CD4-positive, alpha-beta T cell treated with Interleukin-12 subunit alpha and Interleukin-12 subunit beta, for 1 hour (primary cell): ENCODE results near the gene KRT34.
"Not testable (repeated sequence)": the region's sequence is repeated elsewhere in the genome, so short reads cannot be mapped to it uniquely, and the experiment has no call there.

Experiments used
- DNase-seq: peaks from one replicate; pipeline ENCODE4 v3.0.0-alpha.2; 2020

KRT34 gene

DNA sequence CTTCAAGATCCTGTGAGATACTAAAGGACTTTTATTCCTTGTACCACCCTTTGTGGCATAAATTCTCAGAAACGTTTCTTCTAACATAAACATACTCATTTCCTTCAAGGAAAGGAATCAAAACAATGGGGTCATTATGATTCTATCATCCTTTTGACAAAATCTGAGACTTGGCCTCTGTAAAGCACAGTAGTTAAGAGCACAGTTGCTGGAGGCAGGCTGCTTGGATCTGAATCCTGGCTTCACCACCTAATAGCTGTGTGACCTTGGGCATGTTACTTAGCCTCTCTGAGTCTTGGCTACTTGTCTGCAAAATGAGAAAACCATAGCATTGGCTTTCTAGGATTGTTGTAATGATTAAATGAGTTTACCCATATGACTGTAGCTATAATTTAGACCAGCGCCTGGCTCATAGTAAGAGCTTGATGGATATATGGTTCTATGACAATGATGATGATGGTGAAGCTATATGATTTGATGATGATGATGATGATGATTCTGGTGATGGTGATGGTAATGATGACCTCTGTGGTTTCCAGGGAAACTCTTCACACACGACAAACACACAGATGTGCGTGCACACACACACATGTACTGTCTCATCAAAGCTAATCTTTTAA lies 21.4 kb upstream of the KRT34 start:
- no peak for DNase-seq

DNA sequence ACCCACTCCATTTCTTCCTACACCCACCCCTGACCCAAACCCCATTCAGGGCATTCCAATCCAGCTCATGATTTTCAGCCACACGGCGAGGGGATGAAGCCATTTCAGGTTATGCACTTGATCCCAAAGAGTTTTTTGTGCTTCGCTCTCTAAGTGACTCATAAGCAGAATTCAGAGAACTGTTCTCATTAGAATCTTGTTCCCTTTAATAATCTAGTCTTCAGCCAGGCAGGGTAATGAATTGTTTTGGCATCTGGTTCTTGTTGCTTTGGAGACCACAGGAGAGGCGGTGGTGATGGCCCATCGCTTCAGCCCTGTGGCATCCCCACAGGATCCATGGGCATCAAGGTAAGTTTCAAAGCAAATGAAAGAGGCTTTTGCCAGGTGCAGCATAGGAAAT lies 20.1 kb upstream of the KRT34 start:
- no peak for DNase-seq

- DNase-seq: no peak
Measured at GRCh38 chr17:41396996-41397660, 15.0 kb upstream of the KRT34 start, which contains the start of gene KRT31. Gene KRT31, minus strand, starts transcription at chr17:41397608. Its CDS starts 69 bp downstream, at chr17:41397539.

- DNase-seq: no peak
Measured at GRCh38 chr17:41396340-41396739, 14.2 kb upstream of the KRT34 start.

- DNase-seq: no peak
Measured at GRCh38 chr17:41395611-41396010, 13.5 kb upstream of the KRT34 start.

GRCh38 chr17:41395044-41395443 lies 12.9 kb upstream of the KRT34 start:
- DNase-seq: not testable (repeated sequence)

DNA sequence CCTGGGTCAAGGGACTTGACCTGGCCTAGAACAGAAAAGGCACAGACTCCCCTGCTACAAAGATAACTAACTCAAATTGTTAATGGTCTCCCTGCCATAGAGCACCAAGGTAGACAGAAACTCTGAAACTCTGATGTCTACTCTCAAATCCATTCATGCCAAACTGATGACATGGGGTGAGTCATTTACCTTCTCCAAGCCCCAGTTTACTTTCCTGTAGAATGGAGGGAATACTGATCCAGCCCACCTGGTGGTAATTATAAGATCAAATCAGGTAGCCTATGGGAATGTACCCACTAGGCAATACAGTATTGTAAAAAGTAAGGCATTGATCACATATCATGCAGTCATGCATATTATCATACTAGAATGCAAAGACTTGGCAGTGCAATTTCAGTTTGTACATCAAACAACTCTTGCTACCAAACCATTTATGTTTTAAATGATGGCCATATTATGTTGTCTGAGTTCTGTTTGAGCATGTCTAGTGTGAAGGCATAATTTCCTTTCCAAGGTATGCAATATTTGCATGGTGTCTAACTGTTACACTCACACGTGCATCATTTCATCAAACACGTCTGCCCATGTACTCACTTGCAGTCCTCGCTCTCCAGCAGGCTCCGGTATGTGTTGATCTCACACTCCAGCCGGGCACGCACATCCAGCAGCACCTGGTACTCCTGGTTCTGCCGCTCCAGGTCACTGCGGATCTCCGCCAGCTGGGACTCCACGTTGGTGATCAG lies 12.3 kb upstream of the KRT34 start:
- no peak for DNase-seq

GRCh38 chr17:41393826-41394225 lies 11.7 kb upstream of the KRT34 start:
- no peak for DNase-seq

- DNase-seq: no peak
Measured at GRCh38 chr17:41393294-41393693, 11.2 kb upstream of the KRT34 start.

GRCh38 chr17:41392278-41392677 lies 10.2 kb upstream of the KRT34 start:
- DNase-seq: no peak

GRCh38 chr17:41391535-41391934 lies 9.4 kb upstream of the KRT34 start:
- DNase-seq: no peak

- DNase-seq: no peak
Measured at GRCh38 chr17:41390411-41390938, 8.4 kb upstream of the KRT34 start.

DNA sequence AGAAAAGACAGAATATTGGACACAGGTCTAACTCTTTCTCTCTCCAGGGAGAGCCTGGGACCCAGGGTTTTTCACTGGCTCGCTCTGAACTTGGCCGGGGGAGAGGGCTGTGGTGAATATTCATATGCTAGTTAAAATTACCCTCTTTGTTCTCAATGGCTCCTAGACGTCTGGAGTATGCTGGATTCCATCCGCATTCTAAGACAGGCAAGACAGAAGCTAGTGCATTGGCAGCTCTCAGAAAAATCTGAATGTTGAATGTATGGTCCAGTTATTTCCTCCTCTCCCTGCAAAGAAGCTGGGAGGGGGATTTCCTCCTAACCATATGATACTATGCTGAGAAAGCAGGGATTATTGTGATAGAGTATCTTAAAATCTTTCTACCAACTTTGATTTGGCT lies 5.6 kb upstream of the KRT34 start:
- no peak for DNase-seq

- DNase-seq: no peak
Measured at GRCh38 chr17:41386227-41386626, 4.1 kb upstream of the KRT34 start.

DNA sequence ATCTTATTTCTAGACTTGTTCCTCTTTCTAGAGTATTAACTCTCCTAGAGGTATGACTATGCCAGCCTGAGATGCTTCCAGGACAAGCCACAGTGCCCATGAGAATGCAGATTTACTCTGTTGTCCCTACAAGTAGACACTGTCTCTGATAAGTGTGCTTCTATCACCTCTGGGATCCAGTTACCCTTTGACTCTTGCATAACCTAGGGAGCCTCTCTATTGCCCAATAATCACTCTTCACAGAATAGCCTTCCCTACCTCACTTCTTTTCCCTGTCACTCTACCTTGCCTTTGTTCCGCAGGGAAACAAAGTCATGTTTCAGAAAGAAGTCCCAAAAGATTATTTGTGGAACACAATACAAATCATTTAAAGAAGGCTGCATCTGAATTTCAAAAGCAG lies 1.6 kb upstream of the KRT34 start:
- DNase-seq: no peak

DNA sequence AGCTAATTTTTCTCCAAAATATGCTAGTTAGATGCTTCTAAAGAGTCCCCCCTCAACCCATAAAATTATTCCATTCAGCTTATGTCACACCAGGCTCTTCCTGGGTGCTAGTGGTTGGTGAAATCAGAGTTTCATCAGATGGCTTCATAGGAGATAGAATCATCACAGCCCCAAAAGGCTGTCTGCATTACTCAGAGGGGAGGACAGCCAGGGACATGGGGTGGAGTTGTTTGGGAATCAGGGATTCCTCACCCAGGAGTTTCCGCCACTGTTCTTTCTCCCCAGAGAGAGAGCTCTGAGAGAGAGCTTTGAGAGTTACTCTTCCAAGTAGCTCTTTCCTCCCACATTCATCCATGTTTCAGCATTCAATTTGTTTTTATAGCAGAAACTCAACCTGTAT lies 288 bp upstream of the KRT34 start:
- DNase-seq: no peak

GRCh38 chr17:41380091-41380490 lies 2.0 kb downstream of the KRT34 start:
- DNase-seq: not testable (repeated sequence)

- DNase-seq: no peak
Measured at GRCh38 chr17:41377546-41377945, 4.6 kb downstream of the KRT34 start.

- DNase-seq: no peak
Measured at GRCh38 chr17:41369713-41370112, 12.4 kb downstream of the KRT34 start, which contains the start of gene KRT33B. Gene KRT33B, minus strand, starts transcription at chr17:41369813. Its CDS starts 63 bp downstream, at chr17:41369750.

DNA sequence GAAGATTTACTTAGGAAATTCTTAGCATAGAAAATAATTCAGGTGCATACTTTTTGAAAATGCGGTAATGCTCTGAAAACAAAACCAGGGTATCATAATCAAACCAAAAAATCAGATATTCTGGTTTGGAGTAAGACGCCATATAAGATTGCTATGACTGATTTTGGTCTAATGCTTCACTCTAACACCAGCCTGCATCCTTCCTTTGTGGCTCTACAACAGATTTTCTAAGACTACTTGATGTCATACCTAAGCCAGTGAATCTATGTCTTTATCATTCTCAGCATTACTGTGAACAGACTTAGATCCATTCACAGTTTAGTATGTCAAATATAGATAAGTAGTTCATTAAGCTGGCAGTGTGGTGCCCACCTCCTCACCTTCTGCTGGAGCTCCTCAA lies 13.1 kb downstream of the KRT34 start:
- DNase-seq: no peak

DNA sequence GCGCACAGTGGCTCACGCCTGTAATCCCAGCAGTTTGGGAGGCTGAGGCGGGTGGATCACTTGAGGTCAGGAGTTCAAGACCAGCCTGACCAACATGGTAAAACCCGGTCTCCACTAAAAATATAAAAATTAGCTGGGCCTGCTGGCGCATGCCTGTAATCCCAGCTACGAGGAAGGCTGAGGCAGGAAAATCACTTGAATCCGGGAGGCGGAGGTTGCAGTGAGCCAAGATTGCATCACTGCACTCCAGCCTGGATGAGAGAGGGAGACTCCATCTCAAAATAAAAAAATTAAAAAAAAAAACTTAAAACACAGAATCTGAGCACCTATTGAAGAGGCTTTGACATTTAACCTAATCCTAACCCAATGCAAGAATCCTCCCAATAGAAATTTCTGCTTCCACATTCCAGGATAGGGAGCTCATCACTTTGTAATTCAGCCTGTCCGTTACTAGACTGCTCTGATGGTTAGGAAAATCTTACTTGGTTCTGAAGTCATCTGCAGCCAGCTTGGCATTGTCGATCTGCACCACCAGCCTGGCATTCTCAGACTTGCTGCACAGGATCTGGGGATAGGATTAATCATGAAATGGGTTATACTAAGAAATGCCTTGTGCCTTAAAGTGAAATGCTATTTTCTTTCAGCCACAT lies 14.6 kb downstream of the KRT34 start:
- no peak for DNase-seq

GRCh38 chr17:41366070-41366469 lies 16.0 kb downstream of the KRT34 start:
- no peak for DNase-seq

GRCh38 chr17:41363881-41364280 lies 18.2 kb downstream of the KRT34 start:
- no peak for DNase-seq
